ENCODE data around the gene CDK5RAP3. TPM values are rescaled to one million over a fixed set of nuclear protein-coding genes. Genes with fewer than 3 reads are reported as not detected.

CDK5RAP3 gene
- polyA plus RNA-seq, 3 donors = 119 to 176 (median 156) TPM

DNA sequence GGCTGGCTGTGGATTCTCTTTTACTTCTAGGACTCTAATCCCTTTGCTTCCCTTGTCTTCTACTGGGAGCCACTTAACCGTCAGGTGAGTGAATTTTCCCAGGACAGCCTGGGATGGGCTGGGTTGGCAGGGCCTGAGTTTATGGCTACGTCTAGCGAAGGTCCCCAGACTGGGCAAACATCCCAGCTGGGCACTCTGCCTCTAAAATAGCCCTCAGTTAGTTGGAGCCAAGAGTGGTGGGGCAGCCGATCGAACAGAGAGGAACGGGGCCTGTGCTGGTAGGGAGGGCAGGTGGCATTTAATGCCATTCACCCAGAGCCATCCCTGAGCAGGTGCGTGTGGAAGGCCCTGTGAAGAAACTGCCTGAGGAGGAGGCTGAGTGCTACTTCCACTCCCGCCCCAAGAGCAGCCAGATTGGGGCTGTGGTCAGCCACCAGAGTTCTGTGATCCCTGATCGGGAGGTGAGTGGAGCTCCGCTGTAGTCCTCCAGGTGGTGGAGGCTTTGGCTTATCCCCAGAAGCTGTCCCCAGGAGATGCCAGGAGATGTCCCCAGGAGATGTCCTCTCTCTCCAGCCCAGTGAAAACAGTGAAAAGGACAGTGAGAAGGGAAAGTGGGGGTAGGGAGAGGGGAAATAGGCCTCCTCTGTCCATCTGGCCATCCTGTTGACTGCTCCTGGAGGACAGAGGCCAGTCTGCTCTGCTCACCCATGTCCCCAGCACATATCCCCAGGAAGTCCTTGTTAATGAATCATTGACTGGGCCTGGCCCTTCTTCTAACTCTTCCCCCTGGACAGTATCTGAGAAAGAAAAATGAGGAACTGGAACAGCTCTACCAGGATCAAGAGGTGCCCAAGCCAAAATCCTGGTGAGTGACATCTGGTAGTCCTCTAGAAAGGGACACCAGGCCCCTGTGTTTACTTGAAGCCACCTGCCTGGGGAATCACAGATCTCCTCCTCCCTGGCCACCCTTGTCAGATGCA lies 25.1 kb upstream of the CDK5RAP3 start:
- 42 to 88% (median 87%) methylated on average over 10 of the region's 10 CpGs for WGBS, 3 donors
- H3K27ac ChIP-seq (ENCODE audit: low read depth, low read length) = no peak overlapping the region

DNA sequence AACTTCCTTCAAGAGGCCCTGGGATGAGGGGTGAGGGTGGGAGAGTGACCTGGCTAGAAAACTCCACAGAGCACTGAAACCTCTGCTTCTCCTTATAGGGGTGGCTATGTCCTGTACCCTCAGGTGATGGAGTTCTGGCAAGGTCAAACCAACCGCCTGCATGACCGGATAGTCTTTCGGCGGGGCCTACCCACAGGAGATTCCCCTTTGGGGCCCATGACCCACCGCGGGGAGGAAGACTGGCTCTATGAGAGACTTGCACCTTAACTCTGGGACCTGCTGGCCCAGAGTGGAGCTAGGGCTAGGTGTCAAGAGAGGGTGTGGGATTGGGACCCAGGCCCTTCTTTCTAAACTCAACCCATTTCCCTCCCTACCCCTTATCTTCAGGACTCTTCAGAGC lies 24.4 kb upstream of the CDK5RAP3 start:
- no peak overlapping the region for H3K27ac ChIP-seq (ENCODE audit: low read depth, low read length)
- WGBS, 3 donors = 90 to 94% (median 93%) methylated on average over 6 of the region's 6 CpGs

DNA sequence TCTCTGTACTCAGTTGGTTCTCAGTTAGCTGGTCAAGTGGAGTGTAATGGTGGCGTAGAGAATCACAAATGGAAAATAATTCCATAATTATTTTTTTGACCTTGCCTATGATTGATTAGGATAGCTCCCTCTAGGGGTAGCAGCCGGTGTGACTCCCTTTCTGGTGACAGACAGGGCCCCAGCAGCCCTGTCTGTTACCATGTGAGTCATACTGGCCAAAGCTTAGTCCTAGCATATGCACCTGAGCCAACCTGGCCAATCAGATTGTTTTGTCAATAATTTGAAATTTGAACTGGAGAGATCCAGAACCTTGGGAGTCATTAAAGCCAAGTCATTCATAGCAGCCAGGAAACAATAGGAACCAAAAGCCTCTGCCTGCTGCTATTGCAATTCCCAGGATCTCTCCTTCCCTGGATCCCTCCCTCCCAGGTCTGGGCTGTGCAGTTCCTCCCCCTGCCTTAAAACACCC lies 23.9 kb upstream of the CDK5RAP3 start:
- no peak overlapping the region for H3K27ac ChIP-seq (ENCODE audit: low read depth, low read length)

DNA sequence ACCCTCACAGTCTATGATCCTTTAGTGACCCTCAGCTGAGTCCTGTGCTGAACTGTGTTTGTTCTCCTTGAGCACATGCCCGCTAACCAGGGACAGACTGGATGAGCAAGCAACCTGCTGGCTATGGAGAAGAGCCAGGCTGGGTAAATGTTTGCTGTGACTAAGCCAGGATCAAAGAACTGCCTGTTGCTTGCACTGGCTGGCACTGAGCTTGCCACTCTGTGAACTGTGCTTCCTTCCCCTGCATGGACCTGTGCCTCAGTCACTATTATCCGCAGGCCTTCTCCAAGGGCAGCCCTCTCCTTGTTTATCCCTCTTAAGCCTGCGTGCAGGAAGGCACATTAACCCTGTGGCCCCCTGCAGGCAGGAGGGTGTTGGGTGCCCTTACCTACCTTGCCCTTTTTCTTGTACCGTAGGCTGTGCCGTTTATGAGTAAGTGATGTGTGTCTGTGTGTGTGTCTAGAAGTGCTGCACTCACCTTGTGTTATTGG lies 22.2 kb upstream of the CDK5RAP3 start:
- 7 to 48% (median 43%) methylated on average over 5 of the region's 5 CpGs for WGBS, 3 donors
- no peak overlapping the region for H3K27ac ChIP-seq (ENCODE audit: low read depth, low read length)

More for the DNA sequence above, 23.9 kb upstream of the CDK5RAP3 start:
- WGBS, 3 donors = 10 to 25% (median 24%) methylated on average over 2 of the region's 2 CpGs

DNA sequence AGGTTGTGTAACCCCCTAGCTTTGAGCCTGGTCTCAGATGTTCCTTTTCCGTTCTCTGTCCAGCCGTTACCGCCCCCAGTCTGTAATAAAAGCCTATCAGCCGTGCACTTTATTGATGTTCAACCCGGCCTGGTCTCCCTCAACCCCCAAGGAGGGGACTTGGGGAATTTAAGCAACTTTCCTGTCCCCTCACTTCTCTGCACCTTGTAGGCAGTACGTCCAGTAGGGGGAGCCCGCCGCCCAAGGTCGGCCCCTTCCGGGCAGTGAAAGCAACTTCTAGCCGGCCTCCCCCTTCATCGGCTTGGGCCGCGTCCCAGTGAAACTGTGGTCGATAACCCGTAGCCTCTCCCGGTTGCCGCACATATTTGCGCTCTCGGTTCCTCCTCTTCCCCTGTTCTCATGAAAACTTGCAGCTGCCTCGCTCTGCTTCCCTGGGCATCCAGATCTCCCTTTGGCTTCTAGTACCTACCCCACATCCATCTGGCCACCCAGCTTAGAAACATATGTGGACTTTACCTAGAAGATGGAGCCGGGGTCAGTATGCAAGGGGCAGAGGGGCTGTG lies 21.6 kb upstream of the CDK5RAP3 start:
- WGBS, 3 donors = 2 to 4% (median 3%) methylated on average over 22 of the region's 22 CpGs
- no peak overlapping the region for H3K27ac ChIP-seq (ENCODE audit: low read depth, low read length)

DNA sequence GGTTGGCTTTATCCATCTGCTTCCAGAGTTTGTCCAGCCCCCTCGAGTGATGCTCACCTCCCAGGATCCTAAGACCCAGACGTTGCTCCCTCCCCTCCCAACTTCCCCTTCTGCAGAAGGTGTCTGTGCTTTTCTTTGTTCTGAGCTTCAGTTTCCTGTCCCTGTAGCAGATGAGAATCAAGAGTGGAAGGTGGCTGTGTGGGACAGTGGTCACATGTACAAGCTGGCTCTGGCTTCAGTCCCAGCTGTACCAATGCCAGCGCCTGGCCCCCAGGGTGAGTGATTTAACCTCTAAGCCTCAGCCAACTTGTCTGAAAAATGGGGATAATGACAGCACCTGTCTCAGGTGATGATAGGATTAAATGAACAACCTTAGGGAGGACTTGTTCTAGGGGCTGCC lies 21.0 kb upstream of the CDK5RAP3 start:
- H3K27ac ChIP-seq (ENCODE audit: low read depth, low read length) = no peak overlapping the region
- WGBS, 3 donors = 17 to 40% (median 38%) methylated on average over 3 of the region's 3 CpGs

DNA sequence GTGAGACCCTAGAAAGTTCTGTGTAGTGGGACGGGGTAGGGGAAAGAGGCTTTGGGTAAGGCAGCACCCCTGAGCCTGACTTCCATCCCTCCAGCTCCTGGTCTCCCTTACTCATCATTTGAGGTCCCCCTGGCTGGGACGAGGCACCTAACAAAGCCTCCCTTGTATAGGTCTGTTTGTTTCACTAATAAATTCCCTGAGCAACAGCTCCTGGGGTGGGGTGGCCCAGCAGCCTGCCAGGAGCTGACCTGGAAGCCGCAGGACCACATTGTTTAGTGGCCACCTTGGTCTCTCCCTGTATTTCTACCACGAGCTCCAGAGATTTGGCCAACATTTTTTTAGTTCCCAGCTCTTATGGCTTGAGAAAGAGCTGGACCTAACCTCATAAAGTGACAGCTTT lies 20.5 kb upstream of the CDK5RAP3 start:
- H3K27ac ChIP-seq (ENCODE audit: low read depth, low read length) = no peak overlapping the region
- WGBS, 3 donors = 65 to 91% (median 90%) methylated on average over 4 of the region's 4 CpGs

DNA sequence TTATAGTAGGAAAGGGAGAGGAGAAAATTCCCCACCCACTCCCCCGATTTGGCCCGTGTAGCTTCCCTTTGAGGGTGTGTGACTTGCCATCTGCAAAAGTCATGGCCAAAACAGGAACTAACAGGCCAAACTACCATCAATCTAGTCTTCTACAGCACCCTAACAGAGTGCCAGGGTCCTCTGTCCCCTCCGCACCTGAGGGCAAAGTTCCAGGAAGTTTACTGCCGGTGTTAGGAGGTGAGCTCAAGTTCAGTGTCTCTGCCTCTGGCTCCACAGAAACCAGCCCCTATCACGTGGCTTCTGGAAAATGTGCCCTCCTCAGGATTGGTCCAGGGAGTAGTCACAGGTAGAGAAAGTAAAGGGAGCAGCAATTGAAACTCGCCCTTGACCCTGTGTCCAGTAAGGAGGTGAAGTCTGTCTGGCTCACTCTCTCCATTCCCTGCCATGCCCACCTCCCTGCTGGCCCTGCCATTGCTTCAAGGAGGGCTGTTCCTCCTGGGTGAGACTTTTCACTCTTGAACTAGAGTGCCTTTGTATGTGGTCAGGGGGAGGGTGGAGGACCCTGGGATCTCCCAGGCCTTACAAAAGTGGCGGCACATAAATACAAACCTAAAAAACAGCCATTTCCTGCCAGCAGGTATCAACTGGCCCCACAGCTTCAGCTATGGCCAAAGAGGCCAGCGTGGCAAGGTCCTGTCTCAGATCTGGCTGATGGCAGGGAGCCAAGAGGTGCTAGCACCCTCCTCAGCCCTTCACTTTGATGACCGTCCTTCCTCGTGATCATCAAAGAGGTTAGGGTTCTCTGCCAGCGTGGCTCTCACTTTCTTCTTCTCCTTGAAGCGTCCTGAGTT lies 18.5 kb upstream of the CDK5RAP3 start:
- H3K27ac ChIP-seq (ENCODE audit: low read depth, low read length) = no peak overlapping the region
- WGBS, 3 donors = 29 to 70% (median 65%) methylated on average over 11 to 12 of the region's 12 CpGs

DNA sequence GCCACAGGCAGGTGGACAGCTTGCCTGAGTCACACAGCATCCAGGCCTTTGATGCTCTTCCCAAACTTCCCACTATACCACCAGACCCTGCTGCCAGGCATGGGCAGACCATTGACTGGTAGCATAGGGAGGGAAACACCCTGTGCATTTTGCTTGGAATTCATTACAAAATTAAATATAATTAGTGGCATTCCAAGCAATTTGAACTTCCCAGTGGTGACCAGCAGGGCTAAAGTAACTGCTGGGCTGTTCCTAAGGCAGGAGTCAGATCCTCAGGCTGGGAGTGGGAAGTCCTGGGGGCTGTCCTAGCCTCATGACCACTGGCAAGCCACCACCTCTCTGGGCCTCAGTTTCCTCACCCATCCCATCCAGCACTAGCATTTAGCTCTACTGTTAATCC lies 17.0 kb upstream of the CDK5RAP3 start:
- H3K27ac ChIP-seq (ENCODE audit: low read depth, low read length) = no peak overlapping the region

DNA sequence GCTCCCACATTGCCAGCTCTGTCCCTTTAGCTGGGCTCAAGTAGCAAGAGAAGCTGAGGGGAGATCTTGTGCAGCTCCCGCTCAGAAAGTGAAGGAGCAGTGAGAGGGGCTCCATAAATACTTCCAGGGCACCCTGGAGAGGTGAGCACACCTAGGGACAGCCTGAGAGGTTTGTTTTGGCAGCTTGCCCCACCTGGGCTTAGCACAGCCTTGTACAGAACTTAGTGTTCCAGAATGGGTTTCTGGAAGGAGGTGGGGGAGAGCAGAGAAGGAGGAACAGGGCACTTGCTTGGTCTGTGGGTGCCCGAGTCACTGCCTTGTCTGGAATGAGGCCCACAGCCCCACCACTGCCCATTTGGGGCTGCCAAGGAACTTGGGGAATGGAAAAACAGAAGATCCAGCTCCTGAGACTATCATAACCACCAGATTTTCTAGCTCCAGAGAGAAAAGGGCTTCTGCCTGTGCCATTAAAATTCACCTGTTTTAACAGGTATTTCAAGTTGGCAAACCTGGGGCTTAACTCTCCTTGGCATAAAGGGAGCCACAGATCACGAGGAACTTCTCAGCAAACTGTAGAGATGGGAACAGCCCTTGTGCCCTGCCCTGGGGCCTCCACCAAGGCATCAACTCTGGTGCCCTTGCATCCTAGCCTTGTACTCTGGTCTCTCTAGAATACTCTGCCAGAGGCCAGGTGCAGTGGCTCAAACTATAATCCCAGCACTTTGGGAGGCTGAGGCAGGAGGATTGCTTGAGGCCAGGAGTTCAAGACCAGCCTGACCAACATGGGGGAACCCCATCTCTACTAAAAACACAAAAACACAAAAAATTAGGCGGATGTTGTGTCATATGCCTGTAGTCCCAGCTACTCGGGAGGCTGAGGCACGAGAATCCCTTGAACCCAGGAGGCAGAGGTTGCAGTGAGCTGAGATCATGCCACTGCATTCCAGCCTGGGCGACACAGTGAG lies 15.1 kb upstream of the CDK5RAP3 start:
- no peak overlapping the region for H3K27ac ChIP-seq (ENCODE audit: low read depth, low read length)
- whole genome bisulfite sequencing, 3 donors = 33 to 90% (median 82%) methylated on average over 7 of the region's 7 CpGs

DNA sequence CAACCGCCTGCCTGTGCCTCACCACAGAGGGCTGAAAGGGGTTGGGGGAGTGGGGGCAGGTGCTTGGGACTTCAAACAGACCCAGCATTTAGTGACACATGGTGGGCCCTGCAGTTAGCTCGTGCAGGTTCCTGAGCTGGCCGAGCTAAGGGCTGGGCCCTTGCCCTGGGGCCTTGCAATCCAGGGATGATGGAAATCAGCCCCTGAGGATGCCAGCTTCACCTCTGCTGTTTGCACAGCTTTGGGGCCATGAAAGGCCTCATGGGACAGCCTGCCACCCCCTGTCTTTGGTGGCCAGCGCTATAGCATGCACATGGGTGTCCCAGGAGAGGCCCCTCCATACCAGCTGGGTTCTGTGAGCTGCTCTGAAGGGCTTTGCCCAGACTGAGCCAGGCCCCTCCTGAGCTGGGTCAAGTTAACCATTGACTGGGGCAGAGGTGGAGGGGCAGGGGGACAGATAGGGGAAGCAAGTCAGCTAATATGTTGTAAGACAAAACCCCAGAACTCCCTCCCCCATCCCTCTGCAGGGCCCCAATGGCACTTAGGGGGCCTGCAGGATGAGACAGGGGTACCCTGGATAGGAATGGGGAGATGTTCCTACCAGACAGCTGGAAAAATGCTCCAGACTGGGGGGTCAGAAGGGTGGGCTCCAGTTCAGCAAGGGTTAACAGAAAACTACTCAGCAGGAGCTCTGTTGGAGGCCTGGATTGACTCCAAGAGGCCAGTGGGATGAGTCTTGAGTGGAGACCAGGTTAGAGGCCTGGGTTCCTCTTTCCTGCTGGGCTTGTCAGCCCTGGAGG lies 13.9 kb upstream of the CDK5RAP3 start:
- WGBS, 3 donors = 20 to 85% (median 63%) methylated on average over 4 of the region's 4 CpGs
- H3K27ac ChIP-seq (ENCODE audit: low read depth, low read length) = no peak overlapping the region

DNA sequence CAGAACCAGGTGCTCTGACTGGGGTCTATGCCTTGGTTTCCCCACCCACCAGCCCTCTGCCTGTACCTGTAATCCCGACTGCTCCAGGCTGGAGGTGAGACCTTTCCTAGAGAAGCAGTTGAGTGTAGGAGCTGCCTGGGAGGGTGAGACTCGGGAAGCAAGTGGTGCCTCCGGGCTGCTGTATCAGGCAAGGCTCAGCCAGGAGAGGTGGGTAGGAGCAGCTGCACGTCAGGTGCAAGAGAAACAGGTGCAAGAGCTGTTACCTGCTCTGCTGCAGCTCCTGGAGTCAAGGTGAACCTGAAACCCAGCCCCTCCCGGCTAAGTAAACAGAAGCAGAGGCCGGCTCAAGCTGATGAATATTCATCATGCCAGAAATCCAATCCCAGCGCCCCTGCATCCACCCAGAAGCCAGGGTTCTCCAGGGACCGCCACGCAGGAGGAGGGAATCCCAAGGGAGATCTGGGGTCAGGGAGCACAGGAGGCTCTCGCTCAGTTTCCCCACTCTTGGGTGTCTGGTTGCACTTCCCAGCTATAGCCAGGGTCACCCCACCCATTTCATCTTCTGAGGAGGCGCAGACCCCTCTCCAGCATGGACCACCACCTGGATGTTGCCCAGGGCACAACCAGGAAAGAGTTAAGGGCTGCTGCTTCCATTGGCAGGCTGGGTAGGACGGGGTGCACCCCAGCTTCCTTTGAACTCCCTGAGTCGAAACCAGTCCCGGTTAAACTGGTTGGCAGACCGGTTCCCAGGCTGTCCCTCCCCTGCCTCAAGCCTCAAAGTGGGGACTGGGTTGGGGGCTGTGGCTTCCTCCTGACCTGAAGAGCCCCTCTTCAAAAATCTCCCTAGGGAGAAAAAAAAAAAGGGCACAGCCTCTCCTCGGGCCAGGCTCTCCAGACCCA lies 13.1 kb upstream of the CDK5RAP3 start, which contains the start of gene PRR15L:
Gene PRR15L, minus strand, starts transcription at position 293 of the 900 bp plus-strand sequence. CDS start 4,649 bp downstream, outside the sequence.
- WGBS, 3 donors = 22 to 66% (median 57%) methylated on average over 16 of the region's 16 CpGs

DNA sequence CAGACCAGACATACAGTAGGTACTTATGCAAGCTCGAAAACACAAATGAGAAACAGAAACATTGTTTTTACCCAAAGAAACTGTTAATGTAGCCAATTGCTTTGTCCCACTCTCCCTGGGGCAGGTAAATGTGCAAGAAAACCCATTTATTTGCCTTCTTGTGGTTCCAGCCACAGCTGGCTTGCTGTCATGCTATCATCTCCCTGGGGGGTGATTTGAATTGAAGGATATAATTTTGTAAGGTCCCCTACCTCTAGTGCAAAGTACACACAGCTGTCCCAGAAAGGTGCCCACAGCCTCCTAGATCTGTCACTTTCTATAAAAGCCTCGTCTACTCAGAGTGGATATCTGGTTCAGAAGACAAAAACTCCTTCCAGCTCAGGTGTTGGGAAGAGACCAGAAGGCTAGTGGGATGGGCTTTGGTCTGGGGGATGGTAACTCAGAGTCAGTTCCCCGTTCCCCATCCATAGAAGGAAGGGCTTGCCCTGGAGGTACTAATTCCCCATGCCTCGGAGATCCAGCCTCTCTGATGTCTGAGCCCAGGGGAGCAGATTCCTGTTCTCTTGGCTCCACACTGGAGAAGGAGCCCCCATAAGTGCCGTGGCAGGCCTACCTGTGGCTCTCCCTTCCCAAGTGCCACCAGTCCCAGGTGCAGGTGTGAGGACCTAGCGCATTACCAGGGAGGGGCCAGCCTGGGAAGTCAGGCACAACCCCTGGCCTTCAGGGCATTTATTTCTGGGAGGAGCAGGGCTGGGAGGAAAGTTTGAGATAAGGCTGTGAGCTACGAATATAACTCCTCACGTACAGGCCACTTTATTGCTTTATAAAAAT lies 10.9 kb upstream of the CDK5RAP3 start:
- H3K27ac ChIP-seq (ENCODE audit: low read depth, low read length) = no peak overlapping the region

More for the DNA sequence above, 13.1 kb upstream of the CDK5RAP3 start, which contains the start of gene PRR15L:
- no peak within 1 kb of the TSS for H3K27ac ChIP-seq (ENCODE audit: low read depth, low read length)

DNA sequence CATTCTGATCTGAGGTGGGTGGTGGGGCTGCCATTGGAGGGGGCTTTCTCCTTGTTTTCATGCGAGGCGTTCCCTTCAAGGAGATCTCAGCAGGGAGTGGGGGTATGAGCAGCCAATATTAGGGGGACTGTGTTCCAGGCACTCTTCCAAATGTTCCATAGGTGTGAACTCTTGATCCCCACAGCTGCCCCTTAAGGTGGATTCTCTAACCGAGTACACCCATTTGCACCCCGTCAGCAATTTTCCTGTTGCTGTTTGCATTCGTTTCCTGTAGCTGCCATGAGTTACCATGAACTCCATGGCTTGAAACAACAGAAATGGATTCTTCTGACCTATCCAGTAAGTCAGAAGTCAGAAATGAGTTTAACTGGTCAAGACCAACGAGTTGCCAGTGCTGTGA lies 9.5 kb upstream of the CDK5RAP3 start:
- no peak overlapping the region for H3K27ac ChIP-seq (ENCODE audit: low read depth, low read length)
- WGBS, 3 donors = 86 to 90% (median 87%) methylated on average over 6 of the region's 6 CpGs

More for the DNA sequence above, 10.9 kb upstream of the CDK5RAP3 start:
- 40 to 78% (median 71%) methylated on average over 8 of the region's 8 CpGs for WGBS, 3 donors

DNA sequence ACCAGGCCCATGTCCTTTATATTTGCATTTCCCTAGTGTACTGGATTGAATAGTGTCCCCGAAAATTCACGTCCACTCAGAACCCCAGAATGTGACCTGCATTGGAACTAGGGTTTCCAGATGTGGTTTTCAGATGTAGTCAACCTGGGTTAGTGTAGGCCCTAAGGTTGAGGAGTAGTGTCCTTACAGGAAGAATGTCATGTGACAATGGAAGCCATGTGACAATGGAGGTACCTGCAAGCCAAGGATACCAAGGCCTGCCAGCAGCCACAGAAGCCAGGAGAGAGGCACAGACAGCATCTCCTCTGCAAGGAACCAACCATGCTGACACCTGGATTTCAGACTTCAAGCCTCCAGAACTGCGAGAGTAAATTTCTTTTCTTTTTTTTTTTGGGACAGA lies 8.0 kb upstream of the CDK5RAP3 start:
- 73 to 93% (median 92%) methylated on average over 3 of the region's 3 CpGs for WGBS, 3 donors
- H3K27ac ChIP-seq (ENCODE audit: low read depth, low read length) = no peak overlapping the region

Measured in adipose tissue (tissue), 3 donors.